Hematopoietic multipotent progenitor cell treated with erythropoietin and hydrocortisone succinate and interleukin-3 and kit ligand, for 4 days (in vitro differentiated cells): ENCODE measurements around the gene DLGAP1.

Experiments used
- DNase-seq: peaks from one replicate; pipeline ENCODE4 v3.0.0-alpha.2; 2015

The DLGAP1 gene

GRCh38 chr18:3453540-3454364 lies 1001.4 kb downstream of the DLGAP1 start:
- peak; percentile 61 for DNase-seq

DNA sequence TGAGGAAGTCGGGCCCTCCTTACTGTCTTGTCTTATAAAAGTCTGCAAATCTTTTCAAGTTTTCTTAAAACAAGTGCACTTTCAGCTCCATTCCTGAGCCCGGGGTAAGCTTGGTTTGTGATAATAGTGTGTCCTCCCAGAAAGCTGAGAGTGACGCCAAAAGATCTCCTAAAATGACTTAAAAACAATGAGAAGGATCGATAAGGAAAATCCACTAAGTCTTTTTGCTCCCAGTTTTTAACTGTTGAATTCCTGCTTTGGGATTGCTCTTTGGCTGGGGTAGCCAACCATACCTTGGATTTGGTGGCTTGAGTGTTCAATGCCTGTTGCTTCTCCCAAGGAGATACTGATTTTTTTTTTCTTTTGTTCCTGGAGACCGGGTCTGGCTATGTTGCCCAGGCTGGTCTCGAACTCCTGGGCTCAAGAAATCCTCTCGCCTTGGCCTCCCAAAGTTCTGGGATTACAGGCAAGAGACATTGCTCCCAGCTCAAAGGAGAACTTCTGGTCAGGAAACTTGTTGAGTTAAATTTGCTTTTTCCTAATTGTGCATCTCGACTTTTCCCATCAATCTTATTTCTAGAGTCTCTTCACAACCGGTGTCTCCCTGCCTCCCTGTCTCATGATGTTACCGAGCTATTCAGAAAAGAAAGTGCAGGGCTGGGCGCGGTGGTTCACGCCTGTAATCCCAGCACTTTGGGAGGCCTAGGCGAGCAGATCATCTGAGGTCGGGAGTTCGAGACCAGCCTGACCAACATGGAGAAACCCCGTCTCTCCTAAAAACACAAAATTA lies 1002.2 kb downstream of the DLGAP1 start:
- DNase-seq = no peak

DNA sequence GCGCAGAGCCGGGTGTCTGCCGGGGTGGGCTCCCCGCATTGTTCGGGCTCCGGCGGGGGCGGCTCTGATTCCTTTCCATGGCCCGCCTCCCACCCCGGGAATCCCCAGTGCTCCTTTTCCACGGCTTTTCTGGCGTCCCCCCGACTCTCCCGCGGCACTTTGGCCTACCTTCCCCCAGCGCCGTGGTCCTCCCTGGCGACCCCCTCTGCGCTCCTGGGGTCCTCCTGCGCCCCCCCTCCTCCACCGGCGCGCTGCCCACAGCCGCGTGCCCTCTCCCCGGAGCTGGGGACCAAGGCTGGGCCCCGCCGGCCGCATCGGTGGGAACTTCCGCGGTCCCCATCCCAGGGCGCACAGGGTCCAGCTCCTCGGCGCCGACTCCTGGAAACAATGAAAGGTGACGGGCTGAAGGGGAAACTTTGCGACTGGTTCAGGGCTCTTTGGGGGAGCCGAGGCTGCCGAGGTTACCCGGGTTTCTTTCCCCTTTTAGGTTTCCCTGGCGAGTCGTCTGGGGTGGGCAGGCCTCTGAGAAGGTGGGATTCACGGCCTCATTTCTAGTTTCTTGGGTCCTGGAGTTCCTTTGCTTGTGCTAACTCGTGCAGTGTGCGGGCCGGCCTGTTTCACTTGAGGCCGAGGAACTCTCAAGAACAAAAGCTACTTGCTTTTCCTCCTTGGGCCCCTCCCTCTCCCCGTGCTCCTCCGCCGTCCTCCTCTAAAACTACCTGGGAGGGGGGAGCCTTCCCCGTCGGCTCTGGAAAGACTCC lies 1002.9 kb downstream of the DLGAP1 start:
- peak; percentile 64 for DNase-seq

GRCh38 chr18:3451183-3451988 lies 1003.7 kb downstream of the DLGAP1 start:
- DNase-seq = peak; percentile 89

DNA sequence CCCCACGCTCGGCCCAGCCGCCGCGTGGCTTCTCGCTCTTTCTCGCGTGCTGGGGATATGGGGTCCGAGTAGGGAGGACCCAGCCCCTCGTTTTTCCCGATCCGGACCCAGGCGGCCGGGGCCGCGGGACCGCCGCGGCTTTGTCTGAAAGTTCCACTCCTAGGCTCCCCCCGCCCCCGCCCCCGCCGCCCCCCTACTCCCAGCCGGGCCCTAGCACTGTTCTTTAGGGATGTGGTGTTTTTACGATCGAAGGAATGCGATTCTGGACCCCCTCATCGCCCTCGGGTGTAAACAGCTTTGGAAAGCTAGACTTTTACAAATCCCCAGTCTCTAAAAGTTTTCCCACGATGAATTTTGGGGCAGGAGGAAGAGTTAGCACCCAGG lies 1004.3 kb downstream of the DLGAP1 start:
- DNase-seq = no peak

DNA sequence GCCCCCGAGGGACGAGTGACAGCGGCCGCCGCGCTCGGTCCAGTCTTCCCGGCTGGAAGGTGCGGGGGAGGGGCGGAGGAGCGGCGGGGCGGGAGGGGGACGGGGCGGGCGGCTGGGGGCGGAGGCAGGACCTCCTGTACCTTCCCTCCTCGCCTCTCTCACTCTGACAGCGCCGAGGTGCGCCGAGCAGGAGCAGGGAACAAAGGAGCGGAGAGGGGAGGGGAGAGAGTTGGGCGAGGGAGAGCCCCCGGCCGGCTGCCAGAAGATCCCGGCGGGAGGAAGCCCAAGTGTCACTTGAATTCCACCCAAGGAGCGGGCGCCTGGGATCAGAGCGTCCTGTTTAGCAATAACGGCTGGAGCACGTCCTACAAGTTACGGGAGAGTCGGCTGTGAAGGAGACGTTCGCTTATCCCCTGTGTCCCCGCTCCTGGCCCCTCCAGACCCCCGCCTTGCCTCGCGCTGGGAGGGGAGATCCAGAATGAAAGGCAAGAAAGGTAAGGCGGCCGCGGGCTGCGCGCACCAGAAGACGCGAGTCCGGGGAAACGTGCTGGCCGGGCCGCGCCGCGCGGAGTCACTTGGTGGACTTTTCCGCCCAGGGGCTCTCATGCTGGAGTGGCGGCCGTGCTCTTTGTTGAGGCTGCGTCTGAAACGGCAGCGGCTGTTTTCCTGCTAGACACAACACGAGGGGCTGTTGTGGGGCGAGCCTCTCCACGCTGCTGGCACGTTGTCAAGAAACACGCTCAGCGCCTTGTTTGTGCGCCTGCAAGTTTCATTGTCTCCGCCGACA lies 1004.9 kb downstream of the DLGAP1 start, which contains the start of gene TGIF1:
Gene TGIF1, plus strand, starts transcription at position 161 of the 787 bp plus-strand sequence. Its CDS starts 318 bp downstream, at position 479.
- DNase-seq = peak; percentile 84

GRCh38 chr18:3449512-3450011 lies 1005.5 kb downstream of the DLGAP1 start:
- DNase-seq = no peak

DNA sequence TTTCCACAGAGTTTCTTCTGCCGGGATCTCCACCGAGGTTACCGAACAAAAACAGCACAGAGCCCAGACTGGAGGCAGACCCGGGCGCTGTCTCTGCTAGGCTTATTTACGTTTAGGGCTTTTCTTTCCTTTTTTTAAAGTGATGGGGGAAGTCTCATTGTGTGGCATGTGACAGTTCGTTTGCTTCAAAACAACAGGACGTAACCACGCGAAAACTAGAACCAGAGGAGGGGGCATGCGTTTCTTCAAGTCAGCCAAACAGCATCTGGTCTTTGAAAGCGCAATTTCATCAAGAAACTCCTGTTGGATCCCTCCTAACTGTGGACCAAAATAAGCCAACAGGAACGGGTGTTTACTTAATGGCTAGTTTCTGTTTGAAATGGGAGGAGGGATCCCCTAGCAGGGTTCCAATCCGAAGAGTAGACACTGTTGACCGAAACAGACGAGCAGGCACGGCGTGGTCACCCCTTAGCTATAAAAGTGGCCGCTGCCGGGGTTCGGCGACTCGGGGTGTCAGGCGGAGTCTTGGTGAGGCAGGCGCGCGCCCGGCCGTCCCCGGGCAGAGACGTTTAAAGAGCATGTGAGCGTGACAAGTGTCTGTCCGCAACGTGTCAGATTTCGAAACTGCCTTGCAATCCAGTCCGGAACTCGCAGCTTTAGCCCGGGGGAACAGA lies 1006.1 kb downstream of the DLGAP1 start:
- DNase-seq = peak; percentile 96

GRCh38 chr18:3447895-3448837 lies 1006.9 kb downstream of the DLGAP1 start:
- peak; percentile 99 for DNase-seq

DNA sequence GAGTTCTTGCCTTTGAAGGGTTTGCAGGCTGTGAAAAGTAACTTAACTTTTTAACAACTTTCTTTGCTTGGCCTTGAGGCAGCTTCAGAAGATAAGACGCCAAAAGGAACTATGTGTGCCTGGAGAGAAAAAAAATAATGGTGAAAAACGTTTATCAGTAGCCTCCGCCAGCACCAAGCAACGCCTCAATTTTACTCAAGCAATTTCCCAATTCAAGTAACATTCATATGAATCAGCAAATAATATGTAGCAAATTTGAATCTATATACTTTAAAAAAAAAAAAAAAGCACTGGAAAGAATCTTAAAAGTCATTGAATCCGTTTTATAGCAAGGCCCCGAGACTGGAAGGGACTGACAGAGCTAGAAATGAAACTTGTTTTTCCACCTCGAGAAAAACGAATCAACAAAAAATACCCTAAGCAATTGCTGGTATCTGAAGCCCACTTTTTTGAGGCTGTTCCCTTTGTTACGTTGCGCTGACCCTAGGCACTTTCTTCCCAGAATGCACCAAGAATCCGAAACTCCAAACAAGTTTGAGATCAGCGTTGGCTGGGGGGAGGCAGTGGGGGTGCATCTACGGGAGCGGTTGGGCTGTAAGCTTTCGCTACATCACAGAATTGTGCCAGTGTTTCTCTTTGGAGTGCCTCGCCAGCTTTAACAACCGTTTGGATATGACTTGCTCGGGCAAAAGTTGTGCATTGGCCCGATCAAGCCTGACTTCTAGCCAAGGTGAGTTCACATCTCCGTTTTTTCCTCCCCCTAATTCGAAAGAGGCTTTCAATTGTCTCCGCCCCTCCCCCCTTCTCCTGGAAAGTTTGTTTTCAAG lies 1007.8 kb downstream of the DLGAP1 start:
- peak; percentile 88 for DNase-seq
